ENCODE measurements around the gene SARNP.

The SARNP gene

GRCh38 chr12:55829967-55830600 is 12.6 kb upstream of the SARNP start:
- no peak for DNase-seq (ENCODE audit: low spot score)
- Mint-ChIP-seq H3K4me3 (peak overlapping the region; percentile 99), H3K4me1 (ENCODE audit: low read depth) (peaks cover 35% of the 10 kb centered on the region), H3K27ac (peak overlapping the region; percentile 97), H3K9me3 (no peaks in the 10 kb centered on the region), H3K36me3 (ENCODE audit: low read depth) (peaks cover 22% of the 10 kb centered on the region), H3K27me3 (ENCODE audit: low read depth) (no peaks in the 10 kb centered on the region)

- Mint-ChIP-seq H3K27ac (peak overlapping the region; percentile 97), H3K9me3 (no peaks in the 10 kb centered on the region), H3K27me3 (ENCODE audit: low read depth) (no peaks in the 10 kb centered on the region), H3K4me1 (ENCODE audit: low read depth) (peaks cover 41% of the 10 kb centered on the region), H3K4me3 (peak overlapping the region; percentile 99), H3K36me3 (ENCODE audit: low read depth) (peaks cover 27% of the 10 kb centered on the region)
- no peak for DNase-seq (ENCODE audit: low spot score)
These were observed 10.8 kb upstream of the SARNP start for GRCh38 chr12:55828357-55828756.

- peak overlapping the region; percentile 99 for H3K4me3 Mint-ChIP-seq
- no peak for DNase-seq (ENCODE audit: low spot score)
- no peaks in the 10 kb centered on the region for H3K9me3 Mint-ChIP-seq
- peaks cover 44% of the 10 kb centered on the region for H3K4me1 Mint-ChIP-seq (ENCODE audit: low read depth)
- peaks cover 32% of the 10 kb centered on the region for H3K36me3 Mint-ChIP-seq (ENCODE audit: low read depth)
- peak overlapping the region; percentile 50 for H3K27ac Mint-ChIP-seq
- H3K27me3 Mint-ChIP-seq (ENCODE audit: low read depth) = no peaks in the 10 kb centered on the region
These were observed 10.3 kb upstream of the SARNP start for GRCh38 chr12:55827806-55828205.

- no peak for DNase-seq (ENCODE audit: low spot score)
- Mint-ChIP-seq H3K4me3 (peak overlapping the region; percentile 14), H3K4me1 (ENCODE audit: low read depth) (peaks cover 29% of the 10 kb centered on the region), H3K27ac (peak overlapping the region; percentile 63), H3K36me3 (ENCODE audit: low read depth) (peaks cover 50% of the 10 kb centered on the region), H3K27me3 (ENCODE audit: low read depth) (no peaks in the 10 kb centered on the region), H3K9me3 (no peaks in the 10 kb centered on the region)
These were observed 7.2 kb upstream of the SARNP start for GRCh38 chr12:55824726-55825125.

GRCh38 chr12:55823419-55823818 is 5.9 kb upstream of the SARNP start:
- Mint-ChIP-seq H3K4me3 (no peak overlapping the region), H3K27me3 (ENCODE audit: low read depth) (no peaks in the 10 kb centered on the region), H3K9me3 (no peaks in the 10 kb centered on the region), H3K36me3 (ENCODE audit: low read depth) (peaks cover 55% of the 10 kb centered on the region), H3K27ac (no peak overlapping the region), H3K4me1 (ENCODE audit: low read depth) (peaks cover 37% of the 10 kb centered on the region)
- DNase-seq (ENCODE audit: low spot score) = no peak

GRCh38 chr12:55822228-55822627 is 4.7 kb upstream of the SARNP start:
- Mint-ChIP-seq H3K4me3 (no peak overlapping the region), H3K4me1 (ENCODE audit: low read depth) (peaks cover 28% of the 10 kb centered on the region), H3K36me3 (ENCODE audit: low read depth) (peaks cover 46% of the 10 kb centered on the region), H3K27me3 (ENCODE audit: low read depth) (no peaks in the 10 kb centered on the region), H3K9me3 (no peaks in the 10 kb centered on the region), H3K27ac (no peak overlapping the region)
- no peak for DNase-seq (ENCODE audit: low spot score)

- peaks cover 27% of the 10 kb centered on the region for H3K4me1 Mint-ChIP-seq (ENCODE audit: low read depth)
- no peak overlapping the region for H3K27ac Mint-ChIP-seq
- peaks cover 42% of the 10 kb centered on the region for H3K36me3 Mint-ChIP-seq (ENCODE audit: low read depth)
- DNase-seq (ENCODE audit: low spot score) = no peak
- no peaks in the 10 kb centered on the region for H3K27me3 Mint-ChIP-seq (ENCODE audit: low read depth)
- H3K4me3 Mint-ChIP-seq = no peak overlapping the region
- H3K9me3 Mint-ChIP-seq = no peaks in the 10 kb centered on the region
These were observed 3.2 kb upstream of the SARNP start for GRCh38 chr12:55820679-55821078.

- H3K36me3 Mint-ChIP-seq (ENCODE audit: low read depth) = peaks cover 44% of the 10 kb centered on the region
- H3K4me1 Mint-ChIP-seq (ENCODE audit: low read depth) = peaks cover 30% of the 10 kb centered on the region
- H3K27me3 Mint-ChIP-seq (ENCODE audit: low read depth) = no peaks in the 10 kb centered on the region
- H3K4me3 Mint-ChIP-seq = no peak overlapping the region
- H3K9me3 Mint-ChIP-seq = no peaks in the 10 kb centered on the region
- H3K27ac Mint-ChIP-seq = peak overlapping the region; percentile 29
- no peak for DNase-seq (ENCODE audit: low spot score)
These were observed 1.4 kb upstream of the SARNP start for GRCh38 chr12:55818886-55819285.

- Mint-ChIP-seq H3K4me3 (no peak overlapping the region), H3K4me1 (ENCODE audit: low read depth) (peaks cover 30% of the 10 kb centered on the region), H3K27ac (no peak overlapping the region), H3K9me3 (no peaks in the 10 kb centered on the region), H3K27me3 (ENCODE audit: low read depth) (no peaks in the 10 kb centered on the region), H3K36me3 (ENCODE audit: low read depth) (peaks cover 44% of the 10 kb centered on the region)
- no peak for DNase-seq (ENCODE audit: low spot score)
These were observed 710 bp upstream of the SARNP start for GRCh38 chr12:55818140-55818728.

GRCh38 chr12:55816881-55817344 is 611 bp downstream of the SARNP start:
- H3K27me3 Mint-ChIP-seq (ENCODE audit: low read depth) = no peaks in the 10 kb centered on the region
- peaks cover 38% of the 10 kb centered on the region for H3K4me1 Mint-ChIP-seq (ENCODE audit: low read depth)
- no peaks in the 10 kb centered on the region for H3K9me3 Mint-ChIP-seq
- no peak overlapping the region for H3K4me3 Mint-ChIP-seq
- H3K36me3 Mint-ChIP-seq (ENCODE audit: low read depth) = peaks cover 40% of the 10 kb centered on the region
- no peak overlapping the region for H3K27ac Mint-ChIP-seq
- no peak for DNase-seq (ENCODE audit: low spot score)

- Mint-ChIP-seq H3K27ac (no peak overlapping the region), H3K4me3 (no peak overlapping the region), H3K9me3 (no peaks in the 10 kb centered on the region), H3K27me3 (ENCODE audit: low read depth) (no peaks in the 10 kb centered on the region), H3K4me1 (ENCODE audit: low read depth) (peaks cover 46% of the 10 kb centered on the region), H3K36me3 (ENCODE audit: low read depth) (peaks cover 38% of the 10 kb centered on the region)
- DNase-seq (ENCODE audit: low spot score) = no peak
These were observed 2.1 kb downstream of the SARNP start for GRCh38 chr12:55815473-55815872.

GRCh38 chr12:55814257-55814656 is 3.3 kb downstream of the SARNP start:
- no peaks in the 10 kb centered on the region for H3K27me3 Mint-ChIP-seq (ENCODE audit: low read depth)
- H3K27ac Mint-ChIP-seq = peak overlapping the region; percentile 3
- H3K36me3 Mint-ChIP-seq (ENCODE audit: low read depth) = peaks cover 29% of the 10 kb centered on the region
- peak overlapping the region; percentile 2 for H3K4me3 Mint-ChIP-seq
- no peaks in the 10 kb centered on the region for H3K9me3 Mint-ChIP-seq
- DNase-seq (ENCODE audit: low spot score) = no peak
- H3K4me1 Mint-ChIP-seq (ENCODE audit: low read depth) = peaks cover 43% of the 10 kb centered on the region

- Mint-ChIP-seq H3K27ac (no peak overlapping the region), H3K9me3 (no peaks in the 10 kb centered on the region), H3K27me3 (ENCODE audit: low read depth) (no peaks in the 10 kb centered on the region), H3K4me1 (ENCODE audit: low read depth) (peaks cover 34% of the 10 kb centered on the region), H3K4me3 (no peak overlapping the region), H3K36me3 (ENCODE audit: low read depth) (peaks cover 27% of the 10 kb centered on the region)
- DNase-seq (ENCODE audit: low spot score) = no peak
These were observed 5.4 kb downstream of the SARNP start for GRCh38 chr12:55812088-55812487.

GRCh38 chr12:55809274-55809673 is 8.2 kb downstream of the SARNP start:
- no peak overlapping the region for H3K27ac Mint-ChIP-seq
- H3K4me1 Mint-ChIP-seq (ENCODE audit: low read depth) = peaks cover 29% of the 10 kb centered on the region
- H3K27me3 Mint-ChIP-seq (ENCODE audit: low read depth) = no peaks in the 10 kb centered on the region
- DNase-seq (ENCODE audit: low spot score) = no peak
- H3K36me3 Mint-ChIP-seq (ENCODE audit: low read depth) = peaks cover 24% of the 10 kb centered on the region
- no peak overlapping the region for H3K4me3 Mint-ChIP-seq
- H3K9me3 Mint-ChIP-seq = no peaks in the 10 kb centered on the region

- Mint-ChIP-seq H3K4me3 (no peak overlapping the region), H3K4me1 (ENCODE audit: low read depth) (peaks cover 21% of the 10 kb centered on the region), H3K9me3 (no peaks in the 10 kb centered on the region), H3K27ac (no peak overlapping the region), H3K27me3 (ENCODE audit: low read depth) (no peaks in the 10 kb centered on the region), H3K36me3 (ENCODE audit: low read depth) (peaks cover 27% of the 10 kb centered on the region)
- no peak for DNase-seq (ENCODE audit: low spot score)
These were observed 10.5 kb downstream of the SARNP start for GRCh38 chr12:55806982-55807381.

Data from T-helper 2 cell treated with Interferon-gamma antibody and Interleukin-4, amounts not matched to agents 5 μg/mL and 100 μg/mL, for 36 hours (primary cell).